Fibroblast of gingiva (primary cell): ENCODE data around the gene XXYLT1.

ENCODE experiments used
- DNase-seq: peaks from one replicate; pipeline ENCODE4 v3.0.0-alpha.2; 2011; ENCODE audit warnings: low read depth

Gene XXYLT1

GRCh38 chr3:195025884-195026200 is 245.1 kb downstream of the XXYLT1 start:
- no peak for DNase-seq

GRCh38 chr3:195025056-195025883 is 245.7 kb downstream of the XXYLT1 start:
- no peak for DNase-seq

GRCh38 chr3:195023989-195024388 is 247.0 kb downstream of the XXYLT1 start:
- no peak for DNase-seq

- DNase-seq, result no peak
Observed at GRCh38 chr3:195023576-195023975, 247.4 kb downstream of the XXYLT1 start.

GRCh38 chr3:195021692-195022091 is 249.3 kb downstream of the XXYLT1 start:
- no peak for DNase-seq

GRCh38 chr3:195020921-195021320 is 250.0 kb downstream of the XXYLT1 start:
- DNase-seq, result no peak

- DNase-seq, result no peak
Observed at GRCh38 chr3:195020185-195020584, 250.8 kb downstream of the XXYLT1 start.

GRCh38 chr3:195019335-195019734 is 251.6 kb downstream of the XXYLT1 start:
- DNase-seq, result no peak
